ENCODE measurements around the gene CDH12.

DNA sequence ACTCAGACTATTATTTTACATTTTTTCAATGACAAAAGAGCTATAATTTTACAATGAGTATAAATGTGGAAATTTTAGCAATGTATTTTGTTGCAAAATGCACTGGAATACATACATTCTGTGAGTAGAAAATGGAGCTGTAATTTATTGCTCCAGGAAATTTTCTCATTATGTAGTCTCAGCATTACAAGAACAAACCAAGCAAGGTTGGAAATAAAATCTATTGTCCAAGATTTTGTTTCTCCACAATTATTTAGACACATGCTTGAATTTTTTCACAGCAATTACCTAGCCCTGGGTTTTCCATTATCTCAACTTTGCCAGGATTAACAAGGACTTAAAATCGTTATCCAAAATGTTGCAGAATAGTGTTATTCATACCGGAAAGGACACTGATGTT lies 820.1 kb downstream of the CDH12 start:
- TF ChIP-seq POLR2A (IDR thresholded peaks at IDR 0.05; ENCODE audit: low read length) (no peak), GATA1 (IDR thresholded peaks at IDR 0.05; ENCODE audit: low read depth, low read length) (no peak)

Measured in erythroblast (primary cell).